Hepatocyte (in vitro differentiated cells): ENCODE measurements around the gene PALS2.

ENCODE experiments used
- CTCF ChIP-seq: fragments of 200-600 bp; sonication (generic); IDR thresholded peaks from 2 replicates; pipeline ENCODE4 v1.5.1; 2016; ENCODE audit warnings: antibody characterized with exemption, mild to moderate bottlenecking; ENCODE audit not compliant: poor library complexity
- EZH2 ChIP-seq: fragments of 200-600 bp; sonication (generic); IDR thresholded peaks from 2 replicates; pipeline ENCODE4 v1.6.1; 2016; ENCODE audit warnings: antibody characterized with exemption, mild to moderate bottlenecking, borderline replicate concordance

GRCh38 chr7:24580283-24580946 lies 7.2 kb downstream of the PALS2 start:
- TF ChIP-seq CTCF (no peak), EZH2 (no peak)
